Keratinocyte (primary cell): ENCODE measurements around the gene OLIG1. TPM values are rescaled to one million over a fixed set of nuclear protein-coding genes. Genes with fewer than 3 reads are reported as not detected.

ENCODE experiments used
- DNase-seq: peaks from one replicate; pipeline ENCODE4 v3.0.0-alpha.2; 2011; ENCODE audit warnings: low read depth, missing footprints, low spot score
- FAIRE-seq: peaks from 2 replicates; lab custom pipeline; 2011; peaks lifted over from hg19 to GRCh38; lab: Jason Lieb, UNC
- H2AFZ ChIP-seq: 2 replicates; pipeline ENCODE4 v1.6.0; 2012; ENCODE audit warnings: low read length, control low read depth, inconsistent platforms; ENCODE audit not compliant: control insufficient read depth
- H3K27ac ChIP-seq: 2 replicates; pipeline ENCODE4 v1.5.1; 2011; ENCODE audit warnings: low read length; ENCODE audit not compliant: control insufficient read depth, insufficient read depth
- H3K27me3 ChIP-seq: 3 replicates; pipeline ENCODE4 v1.6.0; 2011; ENCODE audit warnings: low read length; ENCODE audit not compliant: control insufficient read depth, insufficient read depth; ENCODE audit errors: extremely low read depth
- H3K36me3 ChIP-seq, 2 experiments: 2 replicates in 1 of 2; 3 replicates in 1 of 2; pipeline ENCODE4 v1.5.1; 2011; ENCODE audit warnings: low read length in 2 of 2, mild to moderate bottlenecking in 1 of 2; ENCODE audit not compliant: control insufficient read depth in 2 of 2, insufficient read depth in 2 of 2; ENCODE audit errors: extremely low read depth in 1 of 2
- H3K4me1 ChIP-seq: 3 replicates; pipeline ENCODE4 v1.5.1; 2011; ENCODE audit warnings: low read length; ENCODE audit not compliant: control insufficient read depth, insufficient read depth; ENCODE audit errors: extremely low read depth
- H3K4me2 ChIP-seq: 3 replicates; pipeline ENCODE4 v1.6.0; 2011; ENCODE audit warnings: low read depth, low read length; ENCODE audit not compliant: control insufficient read depth, insufficient read depth; ENCODE audit errors: extremely low read depth
- H3K4me3 ChIP-seq, 3 experiments: fragments of 200-600 bp in 1 of 3; sonication (generic) in 1 of 3; 2 replicates in 2 of 3; 3 replicates in 1 of 3; pipeline ENCODE4 v1.5.1; 2011 to 2016; ENCODE audit warnings: low read length in 3 of 3, mild to moderate bottlenecking in 3 of 3, control low read depth in 2 of 3, inconsistent platforms in 1 of 3, low read depth in 1 of 3, mixed read lengths in 1 of 3, mixed run types in 1 of 3, moderate library complexity in 1 of 3; ENCODE audit not compliant: control insufficient read depth in 2 of 3, insufficient read depth in 2 of 3; ENCODE audit errors: extremely low read depth in 1 of 3
- H3K79me2 ChIP-seq: 2 replicates; pipeline ENCODE4 v1.6.0; 2012; ENCODE audit warnings: low read length; ENCODE audit not compliant: control insufficient read depth, insufficient read depth
- H3K9ac ChIP-seq: 3 replicates; pipeline ENCODE4 v1.6.0; 2011; ENCODE audit warnings: low read length; ENCODE audit not compliant: control insufficient read depth, insufficient read depth; ENCODE audit errors: extremely low read depth
- H3K9me1 ChIP-seq: 3 replicates; pipeline ENCODE4 v1.6.0; 2011; ENCODE audit warnings: low read length; ENCODE audit not compliant: control insufficient read depth, insufficient read depth; ENCODE audit errors: extremely low read depth
- H3K9me3 ChIP-seq: 2 replicates; pipeline ENCODE4 v1.5.1; 2012; ENCODE audit warnings: low read depth, low read length; ENCODE audit not compliant: control insufficient read depth
- H4K20me1 ChIP-seq: 3 replicates; pipeline ENCODE4 v1.6.0; 2011; ENCODE audit warnings: low read length; ENCODE audit not compliant: control insufficient read depth, insufficient read depth; ENCODE audit errors: extremely low read depth
- EZH2 ChIP-seq: IDR thresholded peaks from one replicate; pipeline ENCODE4 v1.6.1; 2012; ENCODE audit warnings: inconsistent platforms, mild to moderate bottlenecking, low read length, moderate library complexity
- dilution Hi-C: fragments of 300-500 bp; cut with MboI; formaldehyde crosslinking; loops from one replicate; pipeline ENCODE4 v1.7.0; 2020; ENCODE audit warnings: low sequenced_read_pairs; ENCODE audit not compliant: extremely low pct_ligation_motif_present
- polyA plus RNA-seq, 5 experiments: library from polyadenylated mRNA; depleted of rRNA in 3 of 5; stranded (reverse) in 3 of 5; stranded (forward) in 1 of 5; unstranded in 1 of 5; fragments of >200 nt; gene quantifications; 1 replicate in 1 of 5; 2 replicates in 3 of 5; 3 replicates in 1 of 5; pipeline versions ENCODE4 v1.2.1 to v1.2.3, GENCODE V29; 2011 to 2012; ENCODE audit warnings: missing spikeins in 2 of 5, low read depth in 1 of 5, low replicate concordance in 1 of 5
- TF ChIP-seq, protein P1 (sequence below), 3 experiments: IDR thresholded peaks in 1 of 3; conservative IDR thresholded peaks in 1 of 3; optimal IDR thresholded peaks in 1 of 3; 2 replicates in 2 of 3; 3 replicates in 1 of 3; pipeline versions ENCODE3 to v1.5.1; 2011; ENCODE audit warnings: low read length in 3 of 3, mild to moderate bottlenecking in 3 of 3, moderate library complexity in 2 of 3, control low read depth in 1 of 3, inconsistent platforms in 1 of 3; ENCODE audit not compliant: insufficient read depth in 2 of 3; ENCODE audit errors: extremely low read depth in 1 of 3

Gene OLIG1
- polyA plus RNA-seq, 1 donor (not counting 4 experiments of a cell fraction or from before 2014, with no cell fraction given): not detected

DNA sequence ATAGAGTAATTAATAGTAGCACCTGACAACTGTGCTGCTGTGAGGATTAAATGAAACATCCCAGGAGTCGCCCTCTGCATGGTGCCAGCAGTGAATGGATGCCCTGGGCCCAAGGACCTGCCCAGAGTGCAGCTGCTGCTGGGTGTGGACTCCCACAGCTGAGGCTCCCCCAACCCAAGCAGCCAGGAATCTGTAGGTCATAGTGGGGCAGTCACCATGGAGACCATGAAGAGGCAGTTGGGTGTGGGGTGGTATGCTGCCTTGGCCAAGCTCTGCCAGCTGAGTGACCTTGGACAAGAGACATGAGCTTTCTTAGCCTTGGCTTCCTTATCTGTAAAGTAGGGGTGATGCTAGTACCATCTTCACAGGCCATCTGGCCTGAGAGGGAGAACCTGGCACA, 34.8 kb upstream of the OLIG1 start:
- Histone ChIP-seq H3K4me1 (no peaks in the 10 kb centered on the region), H3K4me3 (no peak overlapping the region), H3K9ac (no peak overlapping the region), H3K9me1 (no peaks in the 10 kb centered on the region), H3K4me2 (no peak overlapping the region), H3K27me3 (peaks cover 58% of the 10 kb centered on the region), H3K27ac (no peak overlapping the region), H2AFZ (no peak overlapping the region), H3K36me3 (no peaks in the 10 kb centered on the region), H3K9me3 (no peaks in the 10 kb centered on the region), H4K20me1 (no peaks in the 10 kb centered on the region), H3K79me2 (no peaks in the 10 kb centered on the region)
- DNase-seq (no peak), FAIRE-seq (no peak)
- dilution Hi-C loops: no loop called here
- no peak for TF ChIP-seq EZH2
- TF ChIP-seq, protein P1, sequence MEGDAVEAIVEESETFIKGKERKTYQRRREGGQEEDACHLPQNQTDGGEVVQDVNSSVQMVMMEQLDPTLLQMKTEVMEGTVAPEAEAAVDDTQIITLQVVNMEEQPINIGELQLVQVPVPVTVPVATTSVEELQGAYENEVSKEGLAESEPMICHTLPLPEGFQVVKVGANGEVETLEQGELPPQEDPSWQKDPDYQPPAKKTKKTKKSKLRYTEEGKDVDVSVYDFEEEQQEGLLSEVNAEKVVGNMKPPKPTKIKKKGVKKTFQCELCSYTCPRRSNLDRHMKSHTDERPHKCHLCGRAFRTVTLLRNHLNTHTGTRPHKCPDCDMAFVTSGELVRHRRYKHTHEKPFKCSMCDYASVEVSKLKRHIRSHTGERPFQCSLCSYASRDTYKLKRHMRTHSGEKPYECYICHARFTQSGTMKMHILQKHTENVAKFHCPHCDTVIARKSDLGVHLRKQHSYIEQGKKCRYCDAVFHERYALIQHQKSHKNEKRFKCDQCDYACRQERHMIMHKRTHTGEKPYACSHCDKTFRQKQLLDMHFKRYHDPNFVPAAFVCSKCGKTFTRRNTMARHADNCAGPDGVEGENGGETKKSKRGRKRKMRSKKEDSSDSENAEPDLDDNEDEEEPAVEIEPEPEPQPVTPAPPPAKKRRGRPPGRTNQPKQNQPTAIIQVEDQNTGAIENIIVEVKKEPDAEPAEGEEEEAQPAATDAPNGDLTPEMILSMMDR (optimal IDR thresholded peaks at IDR 0.05 in 1 of 3, IDR thresholded peaks at IDR 0.05 in 1 of 3, conservative IDR thresholded peaks at IDR 0.05 in 1 of 3; ENCODE audit: extremely low read depth in 1 of 3, insufficient read depth in 2 of 3, low read length in 3 of 3): no peak

DNA sequence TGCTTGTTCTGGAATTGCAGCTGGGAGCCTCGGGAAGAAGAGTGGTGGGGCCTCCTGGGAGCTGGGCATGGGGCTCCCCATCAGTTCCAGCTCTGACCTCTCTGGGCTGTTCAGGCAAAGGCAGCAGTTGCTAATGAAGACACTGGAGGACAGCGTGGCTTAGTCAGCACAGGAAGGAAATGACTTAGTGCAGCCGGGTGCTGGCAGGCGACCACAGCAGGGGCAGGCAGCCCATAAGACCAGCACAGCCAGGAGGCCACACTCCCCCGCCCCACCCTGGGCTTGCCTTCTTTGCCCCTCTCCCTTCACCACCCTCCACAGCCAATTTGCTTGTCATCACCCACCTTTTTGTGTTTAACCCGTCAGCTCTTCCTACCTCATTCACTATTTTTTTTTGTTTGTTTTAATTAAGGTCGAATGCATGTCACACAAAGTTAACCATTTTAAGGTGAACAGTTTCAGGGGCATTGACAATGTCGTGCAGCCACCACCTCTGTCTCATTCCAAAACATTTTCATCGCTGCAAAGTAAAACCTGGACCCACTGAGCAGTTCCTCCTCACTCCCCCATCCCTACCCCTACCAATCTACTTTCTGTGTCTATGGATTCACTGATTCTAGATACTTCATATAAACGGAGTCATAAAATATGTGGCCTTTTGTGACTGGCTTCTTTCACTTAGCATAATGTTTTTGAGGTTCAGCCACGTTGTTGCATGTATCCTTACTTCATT, 33.3 kb upstream of the OLIG1 start:
- FAIRE-seq (no peak), DNase-seq (no peak)
- H3K27me3 ChIP-seq: peaks cover 44% of the 10 kb centered on the region

More for the DNA sequence above, 33.3 kb upstream of the OLIG1 start:
- Histone ChIP-seq H3K9me1 (no peaks in the 10 kb centered on the region), H3K27ac (no peak overlapping the region), H3K4me2 (no peak overlapping the region), H3K9me3 (no peaks in the 10 kb centered on the region), H4K20me1 (no peaks in the 10 kb centered on the region), H3K9ac (no peak overlapping the region), H3K4me1 (no peaks in the 10 kb centered on the region), H2AFZ (no peak overlapping the region), H3K79me2 (no peaks in the 10 kb centered on the region), H3K4me3 (no peak overlapping the region), H3K36me3 (no peaks in the 10 kb centered on the region)
- dilution Hi-C loops: no loop called here
- TF ChIP-seq EZH2: no peak
- TF ChIP-seq, protein P1 (optimal IDR thresholded peaks at IDR 0.05 in 1 of 3, IDR thresholded peaks at IDR 0.05 in 1 of 3, conservative IDR thresholded peaks at IDR 0.05 in 1 of 3; ENCODE audit: extremely low read depth in 1 of 3, insufficient read depth in 2 of 3, low read length in 3 of 3): no peak
